GM21619 (cell line): ENCODE results near the gene RGS10.
A peak's percentile ranks its signal among the peaks of the same experiment; 100 is the strongest.

Experiments
- ATAC-seq: cut with Tn5 transposase; IDR thresholded peaks from one replicate; pipeline ENCODE4 v1.9.1; 2021; ENCODE audit not compliant: unreplicated experiment

The RGS10 gene

DNA sequence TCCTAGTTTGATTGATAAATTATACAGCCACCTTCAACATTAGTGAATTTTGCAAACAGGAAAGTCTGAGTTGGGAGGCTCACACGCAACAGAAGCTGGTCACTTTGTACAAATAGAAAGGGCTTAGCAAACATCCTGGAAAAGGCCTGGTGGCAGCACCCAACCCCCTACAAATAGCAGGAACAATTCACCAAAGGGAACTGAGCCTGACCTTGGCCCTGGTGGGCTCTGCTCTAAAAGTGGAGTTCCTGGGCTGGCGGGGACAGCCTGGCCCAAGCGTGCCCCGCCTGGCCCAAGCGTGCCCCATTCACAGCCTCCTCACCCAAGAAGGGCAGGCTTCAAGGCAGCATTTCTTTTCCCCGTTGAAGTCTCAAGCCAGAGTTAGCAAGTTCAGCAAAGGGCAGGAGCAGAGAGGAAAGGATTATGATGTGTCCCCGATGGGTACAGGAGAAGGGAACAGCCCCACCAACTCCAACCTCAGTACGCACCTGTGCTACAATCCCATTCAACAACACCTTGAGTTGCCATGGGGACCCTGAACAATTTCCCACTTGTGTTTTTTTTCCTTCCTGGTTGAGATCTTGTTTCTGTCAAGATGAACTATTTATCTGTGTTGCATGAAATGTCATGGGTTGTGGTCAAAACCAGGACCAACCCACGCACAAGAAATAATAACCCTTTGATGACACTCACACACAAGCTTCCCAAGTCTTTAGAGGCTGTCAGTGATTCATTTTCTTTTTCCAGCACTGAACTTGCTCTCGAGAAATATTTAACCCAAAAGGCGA is 43.4 kb downstream of the RGS10 start:
- ATAC-seq, result no peak

GRCh38 chr10:119497243-119497642 is 45.3 kb downstream of the RGS10 start:
- no peak for ATAC-seq

DNA sequence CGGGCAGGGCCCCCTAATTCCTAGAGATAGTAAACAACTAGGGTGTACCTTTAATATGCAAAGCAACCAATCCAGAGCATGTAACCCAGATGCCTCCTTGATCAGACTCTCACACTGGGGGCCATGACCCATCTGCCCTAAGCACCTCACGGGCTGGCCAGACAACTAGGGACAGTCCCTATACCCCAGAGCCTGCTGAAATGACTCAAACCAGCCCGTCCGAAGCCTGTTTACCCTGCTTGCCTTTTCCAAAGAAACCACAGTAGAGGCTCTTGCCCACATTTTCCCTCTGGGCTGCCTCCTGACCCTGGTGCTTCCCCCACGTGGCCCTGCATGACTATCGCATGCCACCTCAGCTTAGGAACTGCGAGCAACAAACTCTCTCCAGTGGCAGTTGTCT is 46.2 kb downstream of the RGS10 start:
- peak; percentile 88 for ATAC-seq

DNA sequence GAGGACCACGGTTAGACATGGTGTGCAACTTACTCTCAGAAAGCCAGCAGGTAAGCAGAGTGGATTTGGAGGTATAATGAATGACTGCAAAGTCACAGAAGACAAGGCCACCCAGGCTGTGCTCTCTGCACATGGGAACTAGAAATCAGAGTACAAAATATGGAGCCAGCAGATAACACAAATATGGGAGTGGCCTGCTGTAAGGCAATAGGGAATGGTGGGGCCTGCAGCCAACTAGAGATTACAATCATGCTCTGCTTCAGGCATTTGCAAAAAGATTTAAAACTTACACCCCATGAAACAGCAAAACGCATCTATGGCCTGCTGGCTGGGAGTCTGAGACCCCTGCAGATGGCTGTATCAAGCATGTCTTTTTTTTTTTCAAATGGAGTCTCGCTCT is 47.0 kb downstream of the RGS10 start:
- ATAC-seq, result no peak

- no peak for ATAC-seq
Measured at GRCh38 chr10:119495021-119495505, 47.5 kb downstream of the RGS10 start.

GRCh38 chr10:119494236-119495020 is 48.1 kb downstream of the RGS10 start:
- no peak for ATAC-seq

GRCh38 chr10:119493155-119493554 is 49.4 kb downstream of the RGS10 start:
- no peak for ATAC-seq

DNA sequence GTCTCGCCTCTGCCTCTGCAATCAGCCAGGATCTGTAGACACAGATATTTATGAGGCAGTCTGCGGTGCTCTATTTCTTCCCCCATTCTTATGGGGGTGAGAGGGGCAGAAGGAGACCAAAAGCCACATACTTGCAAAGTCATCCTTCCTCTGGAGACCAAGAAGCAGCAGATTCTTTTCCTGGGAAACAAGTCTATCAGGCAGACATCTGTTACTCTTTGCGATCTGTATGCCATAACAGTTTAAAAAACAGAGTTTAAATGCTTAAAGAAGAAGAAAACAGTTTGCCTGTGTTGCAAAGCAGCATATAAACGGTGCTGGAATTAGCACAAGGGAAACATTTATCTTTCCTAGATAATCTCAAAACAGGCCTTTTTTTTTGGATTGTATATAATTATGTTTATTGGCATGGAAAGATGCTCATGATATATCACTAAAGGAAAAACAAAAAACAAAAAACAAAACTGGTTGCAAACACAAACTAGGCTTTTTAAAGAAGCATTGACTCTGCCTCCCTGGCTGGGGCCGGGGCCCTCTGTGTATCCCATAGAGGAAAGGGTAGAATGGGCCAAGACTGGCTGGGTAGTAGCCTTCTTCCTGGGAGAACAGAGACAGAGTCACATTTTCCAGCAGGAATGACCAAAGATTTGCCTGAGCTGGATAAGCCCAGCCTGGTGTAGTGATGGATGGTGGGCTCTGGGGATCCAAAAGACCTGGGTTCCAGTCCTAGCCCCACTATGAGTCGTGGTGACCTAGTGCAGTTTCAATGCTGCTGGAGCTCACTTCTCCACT is 50.4 kb downstream of the RGS10 start:
- ATAC-seq, result no peak

GRCh38 chr10:119489991-119490326 is 52.6 kb downstream of the RGS10 start:
- ATAC-seq, result no peak

GRCh38 chr10:119488675-119489074 is 53.8 kb downstream of the RGS10 start:
- ATAC-seq, result no peak

GRCh38 chr10:119483839-119484238 is 58.7 kb downstream of the RGS10 start:
- ATAC-seq, result no peak

DNA sequence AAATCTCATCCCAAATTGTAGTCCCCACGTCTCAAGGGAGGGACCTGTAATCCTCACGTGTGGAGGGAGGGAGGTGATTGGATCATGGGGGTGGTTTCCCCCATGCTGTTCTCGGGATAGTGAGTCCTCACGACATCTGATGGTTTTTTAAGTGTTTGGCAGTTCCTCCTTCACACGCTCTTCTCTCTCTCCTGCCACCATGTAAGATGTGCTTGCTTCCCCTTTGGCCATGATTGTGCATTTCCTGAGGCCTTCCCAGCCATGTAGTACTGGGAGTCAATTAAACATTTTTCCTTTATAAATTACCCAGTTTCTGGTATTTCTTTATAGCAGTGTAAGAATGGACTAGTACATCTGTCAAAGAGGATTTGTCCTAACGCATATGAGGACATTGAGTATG is 59.5 kb downstream of the RGS10 start:
- ATAC-seq, result no peak

GRCh38 chr10:119481781-119482426 is 60.6 kb downstream of the RGS10 start:
- ATAC-seq, result no peak

DNA sequence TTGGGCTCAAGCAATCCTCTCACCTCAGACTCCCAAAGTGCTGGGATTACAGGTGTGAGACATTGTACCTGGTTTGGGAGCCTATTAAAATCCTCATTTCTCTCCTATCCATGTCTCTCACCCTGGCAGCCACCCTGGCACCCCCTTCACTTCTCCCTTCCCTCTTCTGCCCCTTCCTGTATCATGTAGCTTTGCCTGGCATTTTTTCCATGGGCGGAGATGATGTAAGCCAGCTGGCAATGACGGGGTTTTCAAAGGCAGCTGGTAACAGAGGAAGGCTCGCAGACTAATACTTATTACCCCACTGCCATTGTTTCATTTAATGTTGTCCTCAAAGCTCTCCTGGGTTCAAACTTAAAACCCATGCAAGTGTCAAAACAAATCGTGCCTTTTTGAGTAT is 61.9 kb downstream of the RGS10 start:
- ATAC-seq, result no peak

- no peak for ATAC-seq
Measured at GRCh38 chr10:119479532-119479931, 63.0 kb downstream of the RGS10 start.

DNA sequence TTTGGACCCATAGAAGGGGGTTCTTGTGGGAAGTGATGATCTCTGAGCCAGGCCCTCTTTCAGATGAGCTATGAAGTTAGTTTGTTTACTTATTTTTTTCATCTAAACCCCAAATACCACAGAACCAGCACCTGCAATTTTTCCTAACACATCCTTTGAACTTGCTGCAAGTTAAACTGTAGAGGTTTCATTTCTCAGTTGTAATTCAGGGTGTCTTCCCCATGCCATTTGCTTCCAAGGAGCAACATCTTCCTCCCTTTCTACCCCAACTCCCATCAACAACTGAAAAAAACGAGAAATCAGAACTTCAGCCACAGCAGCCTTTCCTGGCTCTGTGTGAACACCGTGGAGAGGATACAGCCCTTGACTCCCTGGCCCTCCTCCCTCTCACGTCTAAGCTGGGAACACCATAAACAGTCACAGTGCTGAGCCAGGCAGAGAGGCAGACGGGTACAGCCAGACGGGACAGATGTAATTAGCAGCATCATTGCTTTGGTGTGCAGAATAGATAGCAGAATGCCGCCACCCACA is 63.6 kb downstream of the RGS10 start:
- ATAC-seq, result no peak

- peak; percentile 89 for ATAC-seq
Measured at GRCh38 chr10:119478111-119478802, 64.3 kb downstream of the RGS10 start.

DNA sequence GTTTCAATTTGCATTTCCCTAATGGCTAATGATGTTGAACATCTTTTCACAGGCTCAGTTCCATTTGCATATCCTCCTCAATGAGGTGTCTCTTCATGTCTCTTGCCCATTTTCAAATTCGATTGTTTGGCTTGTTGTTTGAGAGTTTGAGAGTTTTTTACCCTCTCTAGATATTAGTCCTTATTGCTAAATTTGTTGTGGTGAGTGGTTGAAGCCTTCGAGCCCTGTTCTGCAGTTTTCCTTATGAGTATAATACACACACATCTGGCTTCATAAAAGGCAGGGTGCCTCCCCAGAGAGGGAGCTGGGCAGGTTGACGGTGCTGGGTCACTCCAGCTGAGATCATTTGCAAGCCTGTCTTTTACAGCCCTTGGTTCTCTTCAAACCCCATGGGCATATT is 65.1 kb downstream of the RGS10 start:
- ATAC-seq, result peak; percentile 59

DNA sequence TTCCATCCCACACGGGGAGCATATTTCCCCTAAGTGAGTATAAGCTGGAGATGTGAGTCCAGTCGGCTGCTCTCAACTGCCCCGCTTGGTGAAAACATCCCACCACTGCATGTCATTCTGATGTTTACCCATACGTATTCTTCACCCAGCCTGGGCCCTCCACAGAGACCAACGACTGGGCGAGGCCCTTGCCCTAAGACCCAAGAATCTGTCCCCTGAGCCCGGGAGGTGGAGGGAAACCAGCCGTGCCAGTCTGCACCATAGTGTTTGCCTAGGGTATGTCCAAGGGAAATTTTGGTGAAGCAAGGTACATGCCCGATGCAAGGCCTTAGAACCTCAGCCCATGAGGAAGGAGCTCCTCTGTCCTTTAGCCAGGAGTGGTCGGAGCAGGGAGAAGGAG is 67.9 kb downstream of the RGS10 start:
- ATAC-seq, result no peak

- ATAC-seq, result no peak
Measured at GRCh38 chr10:119473771-119474170, 68.7 kb downstream of the RGS10 start.
